Activated CD4-positive, alpha-beta T cell treated with anti-CD3 and anti-CD28 coated beads, Interleukin-2, amount 50 U/mL, for 4 hours (primary cell): ENCODE results near the gene KIAA0040.

Source experiments
- DNase-seq, 2 experiments: peaks; one replicate each; pipeline ENCODE4 v3.0.0-alpha.2; 2020

The KIAA0040 gene

DNA sequence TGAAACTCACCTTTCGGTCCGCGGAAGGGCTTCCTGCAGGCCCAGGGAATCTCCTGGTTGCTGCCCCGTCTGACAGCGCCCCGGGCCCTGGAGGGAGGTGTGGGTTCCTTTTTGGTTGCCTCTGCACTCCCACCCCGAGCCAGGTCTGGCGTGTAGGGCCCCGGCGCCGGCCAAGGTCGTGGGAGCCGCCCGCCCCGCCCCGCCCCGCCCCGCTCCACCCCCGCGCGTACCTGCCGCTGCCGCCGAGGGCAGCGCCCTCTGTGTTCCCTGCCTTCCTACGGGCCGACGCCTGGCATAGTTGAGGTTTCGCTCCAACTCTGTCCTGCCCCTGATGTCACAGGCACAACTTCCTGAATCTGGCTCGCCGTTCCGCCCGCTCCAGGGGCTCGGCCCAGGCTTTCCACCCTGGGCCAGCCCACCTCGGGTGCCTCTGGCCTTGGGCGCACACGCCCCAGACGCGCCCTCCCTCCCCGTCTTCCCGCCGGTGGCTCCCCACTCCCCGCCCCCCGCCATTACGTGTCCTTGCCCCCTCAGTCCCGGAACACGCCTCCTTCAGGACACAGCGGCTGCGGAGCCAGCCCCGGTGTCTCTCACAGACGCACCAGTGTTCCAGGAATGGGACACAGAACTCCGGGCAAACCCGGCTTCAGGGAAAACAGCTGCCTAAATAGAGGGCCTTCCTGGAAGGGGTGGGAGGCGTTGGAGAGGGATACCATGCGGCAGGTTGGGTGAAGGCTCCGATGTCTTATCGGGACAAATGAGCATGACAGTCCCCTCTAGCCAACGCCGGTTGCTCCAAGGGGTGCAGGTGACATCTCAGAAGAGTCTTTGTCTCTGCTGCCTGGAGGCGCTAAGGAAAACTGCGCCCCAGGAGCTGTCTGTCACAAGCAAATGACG is at the start of gene KIAA0040:
Gene KIAA0040 (minus strand): TSS at position 147 of the 897 bp plus-strand sequence. CDS start 31,763 bp downstream, outside the sequence.
- peak; percentile 44 to 50 for DNase-seq

GRCh38 chr1:175237389-175237788 is 44.8 kb upstream of the KIAA0040 start:
- DNase-seq = no peak

DNA sequence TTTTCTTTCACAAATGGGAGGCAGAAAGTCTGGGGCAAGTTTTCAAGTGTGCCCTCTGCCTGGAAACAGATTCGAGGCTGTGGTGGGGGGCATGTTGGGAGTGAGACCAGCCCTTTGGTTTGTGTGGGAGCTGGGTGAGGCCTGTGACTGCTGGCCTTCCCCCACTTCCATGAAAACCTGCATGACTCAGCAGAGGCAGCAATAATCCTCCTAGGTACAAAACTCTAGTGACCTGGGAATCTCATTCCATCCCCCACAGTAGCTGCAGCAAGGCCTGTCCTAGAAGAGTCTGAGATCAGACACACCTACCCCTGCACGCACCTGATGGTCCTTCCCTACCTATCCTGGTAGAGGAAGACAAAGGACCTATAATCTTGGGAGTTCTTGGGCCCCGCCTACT is 42.1 kb upstream of the KIAA0040 start:
- DNase-seq = no peak

DNA sequence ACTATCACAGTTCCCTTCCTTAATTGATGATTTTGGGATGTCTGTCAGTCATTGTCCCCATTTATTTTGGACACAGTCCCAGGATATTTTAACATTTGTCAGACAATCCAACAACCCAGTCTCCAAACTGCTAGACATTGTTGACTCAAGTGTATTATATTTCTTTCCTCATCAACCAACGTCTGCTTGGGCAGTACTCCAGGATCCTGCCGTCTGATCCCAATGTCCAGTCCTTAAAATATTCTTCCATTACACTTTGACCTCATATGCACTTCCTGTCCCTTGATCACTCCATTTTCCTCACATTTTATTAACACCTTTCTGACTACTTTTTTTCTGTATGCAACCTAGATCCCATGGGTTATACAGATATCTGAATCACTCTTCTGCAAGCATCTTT is 39.8 kb upstream of the KIAA0040 start:
- no peak for DNase-seq

DNA sequence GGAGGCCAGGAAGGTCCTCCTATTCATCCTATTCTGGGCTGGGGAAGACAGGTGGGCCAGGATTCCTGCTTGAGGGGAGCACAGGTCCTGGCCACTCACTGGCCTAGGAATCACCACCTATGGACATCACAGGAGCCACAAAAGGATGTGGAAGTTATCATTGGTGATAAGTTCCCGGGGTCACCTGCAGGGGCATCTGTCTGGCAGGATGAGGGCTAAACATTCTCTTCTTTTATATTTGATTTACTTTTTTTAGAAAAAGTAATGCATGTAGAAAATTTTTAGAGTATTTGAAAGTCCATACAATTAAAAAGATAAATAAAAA is 33.2 kb upstream of the KIAA0040 start:
- no peak for DNase-seq

DNA sequence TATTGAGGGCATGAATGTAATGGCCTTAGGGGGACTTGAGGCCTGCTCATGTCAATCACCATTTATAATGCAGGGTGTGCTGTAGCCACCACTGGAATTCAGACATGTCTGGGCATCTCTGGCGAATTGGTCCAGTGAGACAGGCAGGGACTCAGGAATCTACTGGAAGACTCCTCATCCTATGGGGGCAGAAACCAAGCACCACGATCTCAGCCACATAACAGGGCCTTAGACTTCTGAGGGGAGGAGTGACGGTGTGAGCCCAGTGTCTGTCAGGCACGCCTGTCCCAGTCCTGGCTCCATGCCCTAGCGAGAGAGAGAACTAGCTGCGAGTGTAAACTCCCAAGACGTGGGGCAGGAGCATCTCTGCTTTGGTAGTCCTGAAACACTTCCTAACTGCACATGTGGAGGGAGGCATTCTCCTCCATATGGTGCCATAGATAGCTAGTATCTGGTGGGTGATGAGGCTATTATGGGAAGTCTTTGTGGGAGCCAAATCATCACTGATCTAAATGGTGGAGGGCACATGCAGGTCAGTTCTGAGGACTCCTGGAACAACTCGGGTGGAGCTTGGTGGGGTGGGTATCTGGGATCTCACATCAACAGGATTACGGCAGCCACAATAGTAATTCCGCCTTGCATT is 29.8 kb upstream of the KIAA0040 start:
- no peak for DNase-seq

DNA sequence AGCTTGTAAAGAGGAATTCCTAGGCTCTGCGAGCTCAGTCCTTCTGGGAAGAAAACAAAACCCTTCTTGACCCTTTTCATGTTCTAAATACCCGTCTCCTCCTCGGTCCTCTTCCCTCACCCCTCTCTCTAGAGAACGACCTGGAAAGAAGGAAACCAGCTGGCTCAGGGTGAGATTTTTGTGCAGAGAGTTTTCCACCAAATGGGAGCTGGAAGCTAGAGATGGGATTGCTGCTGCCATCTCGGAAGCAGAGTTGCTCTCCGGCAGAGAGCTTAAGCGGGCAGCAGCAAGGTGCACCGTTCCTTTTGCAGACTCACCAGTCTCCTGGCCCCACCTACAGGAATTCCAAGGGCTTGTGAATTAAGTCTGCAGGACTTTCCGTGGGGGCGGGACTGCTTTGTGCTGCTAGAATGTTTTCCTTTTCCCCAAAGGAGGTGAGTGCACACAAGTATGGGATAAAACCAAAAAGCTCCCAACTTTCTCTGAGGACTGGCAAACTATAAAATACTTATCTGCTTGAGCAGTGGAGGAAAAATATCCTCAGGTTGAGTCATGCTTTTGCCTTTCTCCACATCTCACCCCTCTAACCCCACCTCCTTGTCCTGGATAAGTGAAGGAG is 29.1 kb upstream of the KIAA0040 start:
- DNase-seq = no peak

DNA sequence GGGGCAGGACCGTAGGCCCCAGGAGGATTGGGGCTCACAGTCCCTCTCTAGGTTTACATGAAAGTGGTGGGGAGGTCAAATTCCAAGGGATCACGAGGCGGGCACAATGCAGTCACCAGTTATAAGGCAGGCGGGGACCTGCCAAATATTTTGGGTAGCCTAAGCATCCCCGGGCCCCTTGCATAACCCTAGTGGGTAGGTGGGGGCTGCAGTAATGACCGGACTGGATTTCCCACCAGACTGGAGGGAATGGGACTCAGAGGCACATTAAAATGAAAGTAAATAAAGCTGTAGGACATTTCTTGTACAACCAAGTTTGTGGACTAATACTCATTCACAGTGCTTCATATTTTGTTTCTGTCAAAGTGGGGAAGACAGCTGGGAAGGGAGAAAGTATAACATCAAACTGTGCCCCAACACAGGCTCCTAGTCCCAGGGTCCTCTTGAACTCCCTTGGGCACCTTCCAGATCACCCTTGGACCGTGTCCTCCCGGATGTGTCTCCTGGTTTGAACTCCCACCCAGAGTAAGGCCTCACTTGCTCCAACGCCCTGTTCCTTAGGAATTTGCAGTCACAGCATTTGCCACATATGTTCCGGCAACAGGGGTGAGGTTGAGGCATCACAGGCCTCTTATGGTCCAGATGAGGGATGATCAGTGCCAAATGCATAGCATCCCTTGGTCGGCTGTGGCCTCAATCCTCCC is 28.4 kb upstream of the KIAA0040 start:
- DNase-seq = no peak

- no peak for DNase-seq
These were observed 27.2 kb upstream of the KIAA0040 start for GRCh38 chr1:175219774-175220173.

GRCh38 chr1:175218786-175219434 is 26.3 kb upstream of the KIAA0040 start:
- no peak for DNase-seq

DNA sequence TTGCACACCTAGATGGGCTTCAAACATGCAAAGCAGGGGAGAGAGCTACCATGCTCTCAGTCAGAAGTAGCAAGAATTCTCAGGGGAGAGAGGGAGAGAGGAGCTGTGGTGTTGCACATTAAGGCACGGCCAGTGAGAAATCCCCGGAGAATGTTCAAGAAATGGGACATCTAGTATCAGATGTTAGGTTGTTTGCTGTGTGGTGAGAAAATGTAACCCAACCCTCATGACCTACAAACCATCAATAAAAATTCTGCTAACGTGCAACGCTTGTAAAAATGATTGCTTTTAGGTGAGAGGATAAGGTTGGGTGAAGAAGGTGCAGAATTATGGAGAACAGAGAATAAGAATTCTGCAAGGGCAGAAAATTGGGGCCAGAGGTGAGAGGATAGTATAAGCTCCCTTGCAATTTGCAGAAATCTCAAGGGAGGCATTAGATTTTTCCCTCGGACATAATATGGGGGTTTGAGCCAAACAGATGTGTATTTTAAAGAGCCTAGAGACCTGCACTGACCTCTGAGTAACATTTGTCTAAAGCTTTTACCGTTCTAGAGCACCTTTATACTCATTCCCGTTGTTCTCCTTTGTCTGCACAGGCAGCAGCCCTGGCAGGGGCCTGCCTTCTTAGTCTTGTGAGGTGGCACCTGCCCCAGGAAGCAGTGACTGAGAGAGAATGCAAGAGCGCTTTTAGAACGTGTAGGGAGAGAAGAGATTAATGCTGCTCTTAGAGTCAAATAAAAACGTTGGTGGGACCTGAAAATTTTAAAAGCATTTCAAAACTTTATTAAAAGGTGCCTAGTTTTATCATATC is 25.4 kb upstream of the KIAA0040 start:
- no peak for DNase-seq

DNA sequence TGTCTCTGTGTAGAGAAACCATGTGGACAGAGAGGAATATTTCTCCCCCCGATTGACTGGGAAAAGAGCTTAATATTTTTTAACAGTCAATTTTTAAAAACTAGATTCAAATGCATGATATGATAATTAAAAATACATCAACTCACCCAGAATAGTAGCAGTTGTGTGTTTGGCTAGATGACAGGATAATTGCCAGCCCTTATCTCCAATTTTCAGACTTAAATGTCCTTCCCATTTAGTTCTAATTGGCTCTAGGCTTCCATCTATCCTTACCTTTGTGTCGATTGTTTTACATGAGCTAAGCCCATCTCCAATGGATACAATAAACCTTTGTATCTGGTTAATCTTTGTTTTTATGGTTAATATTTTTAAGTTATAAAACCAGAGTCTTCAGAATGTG is 23.9 kb upstream of the KIAA0040 start:
- no peak for DNase-seq

DNA sequence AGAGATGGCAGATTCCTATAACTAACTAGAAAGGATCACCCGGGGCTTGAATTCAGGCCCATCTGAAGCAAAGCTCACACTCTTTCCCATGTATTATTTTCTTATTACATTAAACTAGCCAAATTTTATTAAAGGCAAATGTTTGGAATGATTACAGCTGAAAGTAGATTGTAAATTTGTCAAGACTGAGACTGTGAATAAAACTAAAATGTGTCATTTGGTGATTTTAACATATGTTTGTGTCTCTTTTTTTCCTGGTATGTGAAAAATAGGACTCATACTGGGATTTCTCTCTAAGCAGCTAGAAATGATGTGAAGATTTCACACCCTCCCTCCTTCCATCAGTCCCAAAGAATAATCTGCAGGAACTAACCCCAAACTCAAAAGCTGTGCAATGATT is 19.1 kb upstream of the KIAA0040 start:
- DNase-seq = no peak

- no peak for DNase-seq
These were observed 18.2 kb upstream of the KIAA0040 start for GRCh38 chr1:175210744-175211143.

DNA sequence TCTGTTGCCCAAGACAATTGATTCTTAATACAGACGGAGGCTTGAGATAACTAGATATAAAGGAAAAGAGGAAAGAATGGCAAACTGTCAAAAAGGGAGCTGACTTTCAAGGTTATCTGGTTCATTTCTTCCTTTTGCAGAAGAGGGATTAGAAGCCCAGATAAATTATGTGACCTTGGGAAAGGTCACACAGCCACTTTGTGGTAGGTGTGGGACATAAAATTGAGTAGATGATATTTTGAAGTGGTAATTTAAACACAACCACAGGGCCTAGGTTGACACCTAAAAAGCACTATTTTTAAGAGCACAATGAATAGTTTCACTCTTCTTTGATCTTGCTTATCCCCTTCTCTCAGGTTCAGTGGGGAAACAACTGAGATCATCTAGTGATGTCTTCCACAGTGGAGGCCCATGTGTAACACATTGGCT is 16.9 kb upstream of the KIAA0040 start:
- DNase-seq = no peak

GRCh38 chr1:175208773-175209492 is 16.4 kb upstream of the KIAA0040 start:
- DNase-seq = peak; percentile 10 to 13

- DNase-seq = no peak
These were observed 15.4 kb upstream of the KIAA0040 start for GRCh38 chr1:175207971-175208370.

GRCh38 chr1:175206687-175207086 is 14.1 kb upstream of the KIAA0040 start:
- no peak for DNase-seq

DNA sequence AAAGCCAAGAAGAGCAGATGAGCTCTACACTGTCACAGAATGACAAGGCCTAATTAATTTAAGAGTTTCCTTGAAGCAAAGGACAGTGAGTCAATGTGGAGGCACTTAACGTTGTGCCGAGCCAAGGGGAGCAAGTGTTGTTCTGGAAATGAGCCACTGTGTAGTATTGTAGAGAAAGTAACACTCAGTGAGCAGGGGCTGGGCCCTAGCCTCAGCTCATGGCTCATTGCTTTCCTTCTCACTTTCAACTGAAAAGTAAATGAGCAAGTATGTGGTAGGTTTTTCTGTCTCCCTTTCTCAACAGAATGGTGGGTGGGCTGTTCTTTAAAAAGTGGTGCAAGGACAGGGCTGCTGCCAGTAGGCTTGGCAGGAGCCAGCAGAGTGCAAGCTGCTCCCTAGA is 11.8 kb upstream of the KIAA0040 start:
- no peak for DNase-seq

DNA sequence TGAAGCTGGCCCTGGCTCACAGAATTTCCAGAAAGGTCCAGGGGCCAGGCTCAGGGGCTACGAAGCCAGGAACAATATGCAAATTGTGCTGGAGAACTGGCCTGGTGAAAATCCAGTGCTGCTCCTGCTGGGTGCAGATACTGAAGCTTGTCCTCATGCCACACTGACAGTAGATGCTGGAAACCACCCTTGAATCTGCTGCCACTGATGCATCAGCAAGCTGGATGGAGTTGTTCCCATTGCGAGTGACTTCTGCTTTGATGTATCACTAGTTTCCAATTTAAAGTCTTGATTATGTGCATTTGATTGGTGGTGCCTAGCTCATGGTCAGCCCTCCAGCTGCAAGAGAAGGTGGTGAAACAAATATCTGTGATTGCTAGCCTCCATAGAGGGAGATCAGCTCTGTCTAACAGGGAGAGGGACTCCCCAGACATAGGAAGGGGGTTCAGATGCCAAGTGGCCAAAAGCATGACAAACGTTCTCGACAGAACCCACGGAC is 11.0 kb upstream of the KIAA0040 start:
- DNase-seq = no peak
